ENCODE results near the gene SULT4A1. TPM values are rescaled to one million over a fixed set of nuclear protein-coding genes. Genes with fewer than 3 reads are reported as not detected.

The SULT4A1 gene
- total RNA-seq, 2 experiments from 2014 or later: 0.07 to 0.14 TPM

DNA sequence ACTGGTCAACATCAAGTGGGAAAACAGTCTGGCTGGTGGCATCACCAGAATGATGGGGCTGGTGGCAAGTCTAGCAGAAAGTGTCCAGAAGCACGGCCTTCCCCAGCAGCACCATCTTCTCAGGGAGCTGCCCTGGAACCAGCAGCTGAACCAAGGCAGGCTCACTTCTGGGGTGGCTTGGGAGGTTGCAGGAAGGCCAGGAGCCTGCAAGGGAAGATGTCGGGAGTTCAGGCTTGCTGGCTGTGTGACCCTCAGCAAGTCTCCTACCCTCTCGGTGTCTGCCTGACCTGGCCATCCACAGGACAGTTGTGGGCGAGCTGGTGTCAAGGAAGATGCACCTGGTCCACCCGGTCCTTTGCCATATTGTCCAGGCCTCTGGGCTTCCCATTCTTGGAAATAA, 31.8 kb upstream of the SULT4A1 start:
- H3K4me1 Mint-ChIP-seq: no peaks in the 10 kb centered on the region
- intact Hi-C loops (cut with DNase I, micrococcal nuclease): no loop called here
- CTCF ChIA-PET: interaction anchor here (1.0 kb wide), 1 partner anchor 9 kb away, joined by 3 read pairs; no protein-coding TSS in a partner anchor
- POLR2A ChIA-PET: no interaction called here
- DNase-seq (no peak), ATAC-seq (no peak)
- no peaks in the 10 kb centered on the region for H3K9me3 Mint-ChIP-seq (ENCODE audit: low read depth)
- peaks cover 21% of the 10 kb centered on the region for H3K27me3 Mint-ChIP-seq
- no peaks in the 10 kb centered on the region for H3K36me3 Mint-ChIP-seq (ENCODE audit: low read depth)
- H3K27ac Mint-ChIP-seq: no peak overlapping the region
- H3K4me3 Mint-ChIP-seq: no peak overlapping the region

DNA sequence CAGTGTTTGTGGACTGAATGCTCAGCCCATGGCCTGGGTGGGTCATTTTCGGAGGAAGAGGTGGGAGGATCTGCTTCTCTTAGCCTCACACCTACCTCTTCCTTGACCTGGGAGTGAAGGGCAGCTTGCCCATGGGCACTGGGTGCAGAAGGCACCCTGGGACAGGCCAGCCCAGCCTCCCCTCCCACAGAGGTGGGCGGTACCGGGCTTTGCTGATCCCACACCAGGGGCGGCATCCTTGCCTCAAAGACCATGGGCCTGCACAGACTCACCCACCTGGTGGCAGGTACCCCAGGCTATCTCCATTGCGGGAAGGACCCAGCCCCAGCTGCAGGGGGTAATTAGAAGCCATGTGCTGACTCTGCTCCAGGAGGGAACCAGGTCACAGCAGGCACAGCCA, 31.0 kb upstream of the SULT4A1 start:
- ChIA-PET CTCF (interaction anchor here (0.8 to 1.0 kb wide), 2 partner anchors 8 to 11 kb away, joined by 3 to 4 read pairs; no protein-coding TSS in a partner anchor), POLR2A (no interaction called here)
- Mint-ChIP-seq H3K4me1 (no peaks in the 10 kb centered on the region), H3K27ac (no peak overlapping the region), H3K9me3 (ENCODE audit: low read depth) (no peaks in the 10 kb centered on the region), H3K27me3 (peaks cover 26% of the 10 kb centered on the region), H3K36me3 (ENCODE audit: low read depth) (no peaks in the 10 kb centered on the region), H3K4me3 (no peak overlapping the region)
- ATAC-seq (no peak), DNase-seq (no peak)
- intact Hi-C loops (cut with DNase I, micrococcal nuclease): no loop called here

DNA sequence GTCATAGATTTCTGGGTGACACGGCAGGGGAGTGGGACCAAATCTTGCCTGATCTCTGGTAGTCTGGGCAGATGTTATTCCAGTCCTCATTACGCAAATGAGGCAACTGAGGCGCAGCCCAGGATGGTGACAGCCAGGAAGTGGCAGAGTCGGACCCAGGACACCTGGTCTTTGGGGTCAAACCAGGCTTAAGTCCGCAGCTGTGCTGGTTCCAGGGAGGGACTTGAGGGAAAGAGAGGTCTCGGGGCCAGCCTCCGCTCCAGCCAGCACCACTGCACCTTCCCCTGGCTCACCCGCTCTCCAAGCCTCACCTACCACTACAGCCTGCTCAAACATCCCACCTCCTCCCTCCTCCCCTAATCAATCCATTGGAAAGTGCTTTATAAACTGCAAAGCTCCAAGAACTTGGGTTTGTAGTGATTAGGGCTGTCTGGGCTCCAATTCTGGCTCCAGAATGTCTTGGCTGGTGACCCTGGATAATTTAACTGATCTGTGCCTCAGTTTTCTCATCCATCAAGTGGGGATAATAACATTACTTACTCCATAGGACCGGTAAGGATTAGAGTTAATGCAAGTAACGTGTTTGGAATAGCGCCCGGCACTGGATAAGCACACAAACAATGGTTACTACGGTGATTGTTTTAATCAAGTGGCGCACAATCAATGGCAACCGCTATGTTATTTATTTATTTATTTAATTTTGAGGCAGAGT, 30.0 kb upstream of the SULT4A1 start:
- CTCF ChIA-PET: no interaction called here
- POLR2A ChIA-PET: no interaction called here
- H3K4me1 Mint-ChIP-seq: no peaks in the 10 kb centered on the region
- no peak overlapping the region for H3K27ac Mint-ChIP-seq
- H3K4me3 Mint-ChIP-seq: no peak overlapping the region
- no peak for ATAC-seq
- H3K36me3 Mint-ChIP-seq (ENCODE audit: low read depth): no peaks in the 10 kb centered on the region
- no peak for DNase-seq
- peaks cover 29% of the 10 kb centered on the region for H3K27me3 Mint-ChIP-seq
- no peaks in the 10 kb centered on the region for H3K9me3 Mint-ChIP-seq (ENCODE audit: low read depth)
- intact Hi-C loops (cut with DNase I, micrococcal nuclease): no loop called here

DNA sequence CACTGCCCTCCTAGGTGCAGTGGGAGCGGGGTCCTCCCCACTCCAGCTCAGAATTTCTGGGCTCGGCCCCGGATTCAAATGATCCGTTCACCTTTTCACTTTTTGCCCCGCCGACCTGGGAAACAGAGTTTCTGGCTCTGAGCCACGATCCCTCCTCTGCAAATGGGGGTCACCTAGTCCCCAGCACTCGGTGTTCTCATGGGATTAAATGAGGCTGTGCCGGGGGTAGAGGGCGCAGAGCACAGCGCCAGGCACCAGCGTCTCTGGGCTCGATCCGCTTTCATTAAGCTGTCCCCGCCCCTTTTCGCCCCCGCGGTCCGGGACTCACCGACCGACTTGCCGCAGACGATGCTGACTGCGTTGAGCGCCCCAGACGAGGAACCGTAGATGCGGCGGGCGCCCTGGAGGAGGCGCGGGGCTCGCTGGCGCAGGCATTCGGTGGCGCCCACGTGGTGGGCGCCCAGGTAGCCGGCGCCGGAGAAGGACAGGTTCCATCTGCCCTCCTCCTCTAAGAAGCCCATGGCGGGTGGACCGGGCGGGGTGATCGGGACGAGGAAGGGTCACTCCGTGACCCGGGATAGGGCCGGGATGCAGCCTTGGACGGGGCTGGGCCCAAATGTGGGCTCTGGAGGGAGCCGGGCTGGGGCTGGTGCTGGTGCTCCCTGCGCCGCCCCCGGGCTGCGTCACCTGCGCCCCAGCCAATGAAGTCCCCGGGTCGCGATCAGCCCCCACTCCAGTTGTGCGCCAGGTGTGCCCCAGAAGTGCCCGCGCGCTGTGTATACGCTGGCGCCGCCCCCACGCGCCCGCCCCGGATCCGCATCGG, 29.3 kb upstream of the SULT4A1 start, which contains the start of gene PNPLA5:
TSS of gene PNPLA5 (minus strand) at position 654 of the 823 bp plus-strand sequence. CDS start at position 521, 133 bp downstream.
- Mint-ChIP-seq H3K36me3 (ENCODE audit: low read depth) (no peaks in the 10 kb centered on the region), H3K4me1 (no peaks in the 10 kb centered on the region), H3K27me3 (peaks cover 29% of the 10 kb centered on the region), H3K9me3 (ENCODE audit: low read depth) (no peaks in the 10 kb centered on the region), H3K4me3 (no peak within 1 kb of the TSS), H3K27ac (no peak within 1 kb of the TSS)
- intact Hi-C loops (cut with DNase I, micrococcal nuclease): no loop called here
- CTCF ChIA-PET: no interaction called here
- ATAC-seq (peak; percentile 70), DNase-seq (peak; percentile 74)
- POLR2A ChIA-PET: no interaction called here

DNA sequence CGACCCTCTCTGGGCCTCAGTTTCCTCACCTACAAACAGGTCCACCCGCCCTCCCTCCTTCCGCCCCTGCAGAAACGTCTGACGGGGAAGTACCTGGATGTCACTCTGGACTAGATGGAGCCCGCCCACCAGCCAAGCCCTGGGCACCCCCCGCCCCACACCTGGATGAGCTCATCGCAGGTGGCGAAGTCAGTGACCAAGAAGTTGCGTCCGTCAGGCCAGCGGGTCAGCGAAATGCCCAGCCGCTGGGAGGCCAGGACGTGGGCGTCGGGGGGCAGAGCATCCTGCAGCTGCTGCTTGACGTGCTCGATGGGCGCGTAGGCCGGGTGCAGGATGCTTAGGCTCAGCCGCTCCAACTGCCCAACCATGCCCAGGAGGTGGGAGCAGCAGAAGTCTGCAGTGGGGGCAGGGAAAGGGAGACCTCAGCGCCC, 28.6 kb upstream of the SULT4A1 start:
- POLR2A ChIA-PET: no interaction called here
- peaks cover 29% of the 10 kb centered on the region for H3K27me3 Mint-ChIP-seq
- DNase-seq (no peak), ATAC-seq (no peak)
- H3K4me3 Mint-ChIP-seq: no peak overlapping the region
- H3K27ac Mint-ChIP-seq: no peak overlapping the region
- H3K36me3 Mint-ChIP-seq (ENCODE audit: low read depth): no peaks in the 10 kb centered on the region
- H3K4me1 Mint-ChIP-seq: no peaks in the 10 kb centered on the region
- intact Hi-C loops (cut with DNase I, micrococcal nuclease): no loop called here
- CTCF ChIA-PET: interaction anchor here (1.0 kb wide), 1 partner anchor 9 kb away, joined by 4 read pairs; no protein-coding TSS in a partner anchor
- H3K9me3 Mint-ChIP-seq (ENCODE audit: low read depth): no peaks in the 10 kb centered on the region

DNA sequence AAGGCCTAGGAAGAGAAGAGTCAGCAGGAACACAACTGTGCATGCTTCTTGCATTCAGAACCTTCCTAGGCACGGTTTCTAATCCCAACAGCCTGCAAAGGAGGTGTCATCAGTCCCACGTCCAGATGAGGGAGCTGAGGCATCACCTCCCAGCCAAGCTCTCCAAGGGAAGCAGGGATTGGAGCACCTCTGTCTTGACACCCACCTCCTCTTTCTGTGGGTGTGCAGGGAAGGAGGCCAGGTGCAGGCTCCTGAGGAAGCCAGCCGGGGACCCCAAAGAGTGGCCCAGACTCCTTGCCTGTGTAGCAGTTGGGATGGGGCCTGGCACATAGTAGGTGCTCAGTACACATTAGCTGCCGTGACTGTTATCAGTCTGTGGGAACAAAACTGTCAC, 27.5 kb upstream of the SULT4A1 start:
- POLR2A ChIA-PET: no interaction called here
- H3K27me3 Mint-ChIP-seq: peaks cover 33% of the 10 kb centered on the region
- no peak overlapping the region for H3K27ac Mint-ChIP-seq
- DNase-seq (no peak), ATAC-seq (no peak)
- H3K36me3 Mint-ChIP-seq (ENCODE audit: low read depth): no peaks in the 10 kb centered on the region
- no peaks in the 10 kb centered on the region for H3K4me1 Mint-ChIP-seq
- no peaks in the 10 kb centered on the region for H3K9me3 Mint-ChIP-seq (ENCODE audit: low read depth)
- no peak overlapping the region for H3K4me3 Mint-ChIP-seq
- intact Hi-C loops (cut with DNase I, micrococcal nuclease): loop anchor here in 1 of 2 experiments (5.0 kb wide), 1 partner anchor 67 kb away; the partner anchor contains the start of gene SAMM50
- CTCF ChIA-PET: no interaction called here

DNA sequence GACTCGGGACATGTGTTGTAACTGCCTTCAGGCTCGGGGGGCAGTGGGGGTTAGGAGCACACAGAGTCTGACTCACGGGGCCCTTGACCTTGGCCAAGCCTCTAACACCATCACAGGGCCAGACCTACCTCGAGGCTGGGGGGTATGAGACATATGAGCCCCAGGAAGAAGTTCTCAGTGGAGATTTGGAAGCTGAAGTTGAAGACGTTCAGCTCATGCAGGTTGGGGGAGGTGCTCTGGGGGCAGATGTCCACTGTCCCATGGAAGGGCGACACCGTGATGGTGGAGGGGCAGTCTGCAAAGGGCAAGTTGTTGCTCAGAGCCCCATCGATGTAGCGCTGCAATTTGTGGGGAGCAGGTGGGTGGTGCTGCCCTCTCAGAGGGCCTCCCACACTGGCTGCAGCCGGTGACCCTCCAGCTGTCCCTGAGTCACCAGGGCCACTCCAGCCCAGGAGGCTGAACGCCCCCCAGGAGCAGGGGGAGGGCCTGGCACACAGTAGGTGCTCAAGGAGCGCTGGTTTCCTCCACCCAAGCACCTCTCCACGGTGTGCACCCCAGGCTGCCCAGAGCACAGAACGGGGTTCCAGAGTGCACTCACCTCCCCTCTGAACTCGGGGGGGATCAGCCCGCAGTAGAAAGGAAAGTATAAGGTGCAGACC, 27.0 kb upstream of the SULT4A1 start:
- H3K4me3 Mint-ChIP-seq: no peak overlapping the region

DNA sequence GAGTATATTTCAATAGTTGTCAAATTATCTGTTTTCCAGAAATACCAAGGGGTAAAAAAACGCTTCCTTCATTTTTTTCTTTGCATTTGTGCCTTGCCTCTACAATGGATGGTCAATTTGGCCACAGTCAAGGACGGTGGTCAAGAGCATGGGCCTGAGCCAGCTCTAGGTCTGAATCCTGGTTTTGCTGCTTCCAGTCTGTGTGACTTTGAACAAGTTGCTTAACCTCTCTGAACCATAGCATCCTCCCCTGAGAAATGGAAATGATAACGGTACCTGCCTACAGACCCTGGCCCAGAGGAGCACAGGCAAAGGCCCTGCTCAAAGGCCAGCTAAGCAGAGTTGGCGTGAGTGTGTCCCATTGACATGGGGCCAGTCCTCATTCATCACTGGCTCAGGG, 26.4 kb upstream of the SULT4A1 start:
- H3K4me1 Mint-ChIP-seq: no peaks in the 10 kb centered on the region
- no peak overlapping the region for H3K4me3 Mint-ChIP-seq
- peaks cover 30% of the 10 kb centered on the region for H3K27me3 Mint-ChIP-seq
- H3K36me3 Mint-ChIP-seq (ENCODE audit: low read depth): no peaks in the 10 kb centered on the region
- H3K9me3 Mint-ChIP-seq (ENCODE audit: low read depth): no peaks in the 10 kb centered on the region
- no peak for ATAC-seq
- ChIA-PET POLR2A (no interaction called here), CTCF (no interaction called here)
- no peak for DNase-seq
- no peak overlapping the region for H3K27ac Mint-ChIP-seq
- intact Hi-C loops (cut with DNase I, micrococcal nuclease): loop anchor here in 1 of 2 experiments (5.0 kb wide), 1 partner anchor 69 kb away; the partner anchor contains the start of gene SAMM50

More for the DNA sequence above, 27.0 kb upstream of the SULT4A1 start:
- DNase-seq: no peak
- intact Hi-C loops (cut with DNase I, micrococcal nuclease): loop anchor here in 1 of 2 experiments (5.0 kb wide), 1 partner anchor 68 kb away; the partner anchor contains the start of gene SAMM50
- H3K4me1 Mint-ChIP-seq: no peaks in the 10 kb centered on the region
- ChIA-PET POLR2A (no interaction called here), CTCF (no interaction called here)
- no peak overlapping the region for H3K27ac Mint-ChIP-seq
- H3K36me3 Mint-ChIP-seq (ENCODE audit: low read depth): no peaks in the 10 kb centered on the region
- no peaks in the 10 kb centered on the region for H3K9me3 Mint-ChIP-seq (ENCODE audit: low read depth)
- no peak for ATAC-seq
- H3K27me3 Mint-ChIP-seq: peaks cover 33% of the 10 kb centered on the region

DNA sequence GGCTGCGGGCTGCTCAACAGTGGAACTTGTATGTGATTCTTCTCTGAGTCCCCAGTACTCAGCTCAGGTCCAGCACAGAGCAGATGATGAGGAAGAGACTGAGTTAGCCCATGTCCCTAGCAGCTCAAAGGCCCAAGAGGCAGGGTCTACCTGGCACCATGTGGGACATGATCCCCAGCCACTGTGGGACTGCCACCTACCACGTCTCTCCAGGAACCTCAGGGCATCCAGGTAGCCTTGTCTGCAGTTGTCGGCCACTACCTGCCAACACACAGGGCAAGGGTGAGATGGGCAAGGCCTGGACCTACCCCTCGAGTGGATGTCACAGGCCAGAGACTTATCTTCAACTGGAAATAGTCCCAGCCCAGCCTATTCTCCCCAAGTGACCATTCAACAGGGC, 25.1 kb upstream of the SULT4A1 start:
- Mint-ChIP-seq H3K27me3 (peaks cover 26% of the 10 kb centered on the region), H3K4me3 (no peak overlapping the region), H3K36me3 (ENCODE audit: low read depth) (no peaks in the 10 kb centered on the region), H3K4me1 (no peaks in the 10 kb centered on the region), H3K9me3 (ENCODE audit: low read depth) (no peaks in the 10 kb centered on the region), H3K27ac (no peak overlapping the region)
- DNase-seq (no peak), ATAC-seq (no peak)
- ChIA-PET CTCF (interaction anchor here (1.2 kb wide), 1 partner anchor 11 kb away, joined by 5 read pairs; no protein-coding TSS in a partner anchor), POLR2A (no interaction called here)
- intact Hi-C loops (cut with DNase I, micrococcal nuclease): loop anchor here in 1 of 2 experiments (5.0 kb wide), 1 partner anchor 70 kb away; the partner anchor contains the start of gene SAMM50

DNA sequence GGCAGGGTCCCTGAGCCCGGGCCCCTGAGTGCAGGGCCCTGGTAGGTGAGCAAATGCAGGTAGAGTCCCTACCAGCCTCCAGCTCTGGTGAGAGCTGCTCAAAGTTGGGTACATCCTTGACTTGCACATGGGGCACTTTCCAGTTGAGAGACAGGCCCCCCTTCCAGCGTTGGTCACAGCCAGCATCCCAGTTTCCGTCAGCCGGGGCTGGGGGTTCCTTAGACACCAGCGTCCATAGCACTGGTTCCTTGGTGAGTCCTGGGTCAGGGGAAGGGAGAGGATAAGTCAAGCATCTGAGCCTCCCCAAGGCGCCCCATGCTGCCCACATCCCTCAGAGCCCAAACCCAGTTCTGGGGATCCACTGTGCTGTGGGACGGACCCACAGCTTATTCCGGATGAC, 23.9 kb upstream of the SULT4A1 start:
- no peaks in the 10 kb centered on the region for H3K36me3 Mint-ChIP-seq (ENCODE audit: low read depth)
- H3K9me3 Mint-ChIP-seq (ENCODE audit: low read depth): no peaks in the 10 kb centered on the region
- ATAC-seq (no peak), DNase-seq (no peak)
- ChIA-PET CTCF (interaction anchor here (1.2 kb wide), 1 partner anchor 12 kb away, joined by 5 read pairs; no protein-coding TSS in a partner anchor), POLR2A (no interaction called here)
- intact Hi-C loops (cut with DNase I, micrococcal nuclease): loop anchor here in 1 of 2 experiments (5.0 kb wide), 1 partner anchor 71 kb away; the partner anchor contains the start of gene SAMM50
- no peak overlapping the region for H3K4me3 Mint-ChIP-seq
- peaks cover 23% of the 10 kb centered on the region for H3K27me3 Mint-ChIP-seq
- no peak overlapping the region for H3K27ac Mint-ChIP-seq
- no peaks in the 10 kb centered on the region for H3K4me1 Mint-ChIP-seq

DNA sequence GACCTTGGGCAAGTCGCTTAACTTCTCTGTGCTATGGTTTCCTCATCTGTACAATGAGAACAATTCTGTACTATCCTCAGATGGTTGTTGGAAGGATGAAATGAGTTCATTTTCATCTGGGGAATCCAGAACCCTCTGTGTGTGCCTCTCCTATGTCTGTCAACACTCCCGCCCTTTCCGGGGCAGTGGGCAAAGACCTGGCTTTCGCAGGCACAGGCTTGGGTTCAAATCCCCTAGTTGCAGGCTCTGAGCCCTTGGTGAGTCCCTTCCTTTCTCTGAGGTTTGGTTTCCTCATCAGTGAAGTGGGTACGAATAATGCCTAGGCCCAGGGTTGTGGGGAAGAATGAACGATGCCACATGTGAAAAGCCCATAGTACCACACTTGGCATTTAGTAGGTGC, 23.5 kb upstream of the SULT4A1 start:
- intact Hi-C loops (cut with DNase I, micrococcal nuclease): loop anchor here (2.0 to 5.0 kb wide), 2 partner anchors 72 to 497 kb away; partner anchors contain the start of gene SAMM50 (in 1 of the 2)
- ATAC-seq (no peak), DNase-seq (no peak)
- CTCF ChIA-PET: interaction anchor here (0.7 kb wide), 1 partner anchor 18 kb away, joined by 3 read pairs; no protein-coding TSS in a partner anchor
- peaks cover 22% of the 10 kb centered on the region for H3K27me3 Mint-ChIP-seq
- H3K36me3 Mint-ChIP-seq (ENCODE audit: low read depth): no peaks in the 10 kb centered on the region
- H3K9me3 Mint-ChIP-seq (ENCODE audit: low read depth): no peaks in the 10 kb centered on the region
- POLR2A ChIA-PET: no interaction called here
- H3K27ac Mint-ChIP-seq: no peak overlapping the region
- no peaks in the 10 kb centered on the region for H3K4me1 Mint-ChIP-seq
- no peak overlapping the region for H3K4me3 Mint-ChIP-seq

Data from activated CD4-positive, alpha-beta T cell treated with anti-CD3 and anti-CD28 coated beads for 36 hours (primary cell).